Ovary (tissue), 3 donors: ENCODE results near the gene ARIH2.

Experiments used
- EP300 ChIP-seq: sonication (generic); formaldehyde crosslinking; IDR thresholded peaks from one replicate; pipeline ENCODE4 v1.6.1; 2017; ENCODE audit warnings: antibody characterized with exemption
- POLR2A ChIP-seq: fragments of 450-650 bp; IDR thresholded peaks from one replicate; pipeline ENCODE4 v1.6.1; 2017; ENCODE audit warnings: antibody characterized with exemption, mild to moderate bottlenecking, moderate library complexity
- TF ChIP-seq, protein P1 (sequence below), 3 donors: fragments of 450-650 bp in 2 of 3; fragments of 200-600 bp in 1 of 3; IDR thresholded peaks; one replicate each; pipeline versions ENCODE4 v1.5.1 to v1.8.0; 2016 to 2022; ENCODE audit warnings: antibody characterized with exemption in 3 of 3, mild to moderate bottlenecking in 1 of 3
- donor health status: DM: no; HTN: no; CAD: no.

DNA sequence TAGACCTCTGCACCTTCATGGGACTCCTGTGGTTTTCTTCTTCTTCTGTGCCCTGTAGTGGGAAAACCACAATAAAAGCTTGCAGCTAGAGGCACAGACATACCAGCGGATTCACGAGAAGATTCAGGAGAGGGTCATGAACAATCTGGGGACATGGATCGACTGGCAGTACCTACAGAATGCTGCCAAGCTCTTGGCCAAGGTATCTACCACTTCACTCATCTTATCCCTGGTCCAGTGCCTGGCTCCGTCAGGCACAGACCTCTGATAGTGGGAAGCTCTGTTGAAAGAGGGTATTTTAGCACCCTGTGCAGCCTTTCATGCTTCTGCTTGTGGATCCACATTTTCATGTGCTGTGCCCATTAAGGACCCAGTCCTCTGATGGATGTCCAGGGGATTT is 61.7 kb downstream of the ARIH2 start:
- TF ChIP-seq, protein P1, sequence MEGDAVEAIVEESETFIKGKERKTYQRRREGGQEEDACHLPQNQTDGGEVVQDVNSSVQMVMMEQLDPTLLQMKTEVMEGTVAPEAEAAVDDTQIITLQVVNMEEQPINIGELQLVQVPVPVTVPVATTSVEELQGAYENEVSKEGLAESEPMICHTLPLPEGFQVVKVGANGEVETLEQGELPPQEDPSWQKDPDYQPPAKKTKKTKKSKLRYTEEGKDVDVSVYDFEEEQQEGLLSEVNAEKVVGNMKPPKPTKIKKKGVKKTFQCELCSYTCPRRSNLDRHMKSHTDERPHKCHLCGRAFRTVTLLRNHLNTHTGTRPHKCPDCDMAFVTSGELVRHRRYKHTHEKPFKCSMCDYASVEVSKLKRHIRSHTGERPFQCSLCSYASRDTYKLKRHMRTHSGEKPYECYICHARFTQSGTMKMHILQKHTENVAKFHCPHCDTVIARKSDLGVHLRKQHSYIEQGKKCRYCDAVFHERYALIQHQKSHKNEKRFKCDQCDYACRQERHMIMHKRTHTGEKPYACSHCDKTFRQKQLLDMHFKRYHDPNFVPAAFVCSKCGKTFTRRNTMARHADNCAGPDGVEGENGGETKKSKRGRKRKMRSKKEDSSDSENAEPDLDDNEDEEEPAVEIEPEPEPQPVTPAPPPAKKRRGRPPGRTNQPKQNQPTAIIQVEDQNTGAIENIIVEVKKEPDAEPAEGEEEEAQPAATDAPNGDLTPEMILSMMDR (IDR thresholded peaks at IDR 0.05) = no peak
- TF ChIP-seq POLR2A (no peak), EP300 (no peak)
